Activated CD4-positive, CD25-positive, alpha-beta regulatory T cell treated with anti-CD3 and anti-CD28 coated beads, Interleukin-2, amount 50 U/mL, for 72 hours (primary cell): Measurements from ENCODE around the gene LYPD1.

Experiments used
- DNase-seq: peaks from one replicate; pipeline ENCODE4 v3.0.0; 2021

Gene LYPD1

GRCh38 chr2:132668189-132668823 is 1.7 kb downstream of the LYPD1 start:
- no peak for DNase-seq

GRCh38 chr2:132667706-132668105 is 2.3 kb downstream of the LYPD1 start:
- DNase-seq: no peak

GRCh38 chr2:132665401-132666140 is 4.4 kb downstream of the LYPD1 start:
- no peak for DNase-seq

GRCh38 chr2:132664096-132664495 is 5.9 kb downstream of the LYPD1 start:
- no peak for DNase-seq

GRCh38 chr2:132662732-132663131 is 7.3 kb downstream of the LYPD1 start:
- DNase-seq: no peak

- DNase-seq: no peak
Measured at GRCh38 chr2:132659331-132659730, 10.7 kb downstream of the LYPD1 start.

- DNase-seq: no peak
Measured at GRCh38 chr2:132656266-132656975, 13.6 kb downstream of the LYPD1 start.

GRCh38 chr2:132654968-132655367 is 15.0 kb downstream of the LYPD1 start:
- no peak for DNase-seq

GRCh38 chr2:132654335-132654734 is 15.7 kb downstream of the LYPD1 start:
- DNase-seq: no peak

GRCh38 chr2:132652474-132652873 is 17.5 kb downstream of the LYPD1 start:
- DNase-seq: no peak

GRCh38 chr2:132651115-132652045 is 18.6 kb downstream of the LYPD1 start:
- DNase-seq: no peak

- no peak for DNase-seq
Measured at GRCh38 chr2:132646540-132647108, 23.4 kb downstream of the LYPD1 start.

GRCh38 chr2:132645722-132646539 is 24.1 kb downstream of the LYPD1 start:
- DNase-seq: no peak

GRCh38 chr2:132645176-132645575 is 24.8 kb downstream of the LYPD1 start:
- DNase-seq: no peak

GRCh38 chr2:132642415-132642814 is 27.6 kb downstream of the LYPD1 start:
- DNase-seq: no peak

- no peak for DNase-seq
Measured at GRCh38 chr2:132641819-132642218, 28.2 kb downstream of the LYPD1 start.

- DNase-seq: no peak
Measured at GRCh38 chr2:132640116-132640515, 29.9 kb downstream of the LYPD1 start.

GRCh38 chr2:132638313-132639040 is 31.5 kb downstream of the LYPD1 start:
- no peak for DNase-seq

GRCh38 chr2:132636346-132636745 is 33.7 kb downstream of the LYPD1 start:
- no peak for DNase-seq

- no peak for DNase-seq
Measured at GRCh38 chr2:132633635-132634034, 36.4 kb downstream of the LYPD1 start.
